Measurements from ENCODE around the gene CYTH1.
"Not testable (repeated sequence)": the region's sequence is repeated elsewhere in the genome, so short reads cannot be mapped to it uniquely, and the experiment has no call there.

The CYTH1 gene

GRCh38 chr17:78675316-78675616 is 106.8 kb downstream of the CYTH1 start:
- no peak for TF ChIP-seq CTCF (IDR thresholded peaks at IDR 0.05; ENCODE audit: insufficient read depth, missing control alignments)
- no peak for DNase-seq (ENCODE audit: insufficient read length, low spot score)
- FAIRE-seq = no peak

GRCh38 chr17:78674595-78675315 is 107.3 kb downstream of the CYTH1 start:
- TF ChIP-seq CTCF (IDR thresholded peaks at IDR 0.05; ENCODE audit: insufficient read depth, missing control alignments) = no peak
- FAIRE-seq (no peak), DNase-seq (ENCODE audit: insufficient read length, low spot score) (no peak)

- no peak for TF ChIP-seq CTCF (IDR thresholded peaks at IDR 0.05; ENCODE audit: insufficient read depth, missing control alignments)
- no peak for FAIRE-seq
- no peak for DNase-seq (ENCODE audit: insufficient read length, low spot score)
Measured at GRCh38 chr17:78674156-78674555, 107.9 kb downstream of the CYTH1 start.

GRCh38 chr17:78673395-78673794 is 108.7 kb downstream of the CYTH1 start:
- FAIRE-seq (no peak), DNase-seq (ENCODE audit: insufficient read length, low spot score) (no peak)
- no peak for TF ChIP-seq CTCF (IDR thresholded peaks at IDR 0.05; ENCODE audit: insufficient read depth, missing control alignments)

GRCh38 chr17:78672871-78673371 is 109.2 kb downstream of the CYTH1 start:
- TF ChIP-seq CTCF (IDR thresholded peaks at IDR 0.05; ENCODE audit: insufficient read depth, missing control alignments) = no peak
- FAIRE-seq (no peak), DNase-seq (ENCODE audit: insufficient read length, low spot score) (no peak)

- no peak for TF ChIP-seq CTCF (IDR thresholded peaks at IDR 0.05; ENCODE audit: insufficient read depth, missing control alignments)
- DNase-seq (ENCODE audit: insufficient read length, low spot score) (no peak), FAIRE-seq (no peak)
Measured at GRCh38 chr17:78672005-78672404, 110.1 kb downstream of the CYTH1 start.

- not testable (repeated sequence) for DNase-seq (ENCODE audit: insufficient read length, low spot score); FAIRE-seq
Measured at GRCh38 chr17:78671726-78672001, 110.4 kb downstream of the CYTH1 start.

All from D721Med (cell line).